GM21367 (cell line): ENCODE results near the gene NEK11.

Experiments used
- ATAC-seq: cut with Tn5 transposase; IDR thresholded peaks from one replicate; pipeline ENCODE4 v1.9.1; 2021; ENCODE audit not compliant: unreplicated experiment

Gene NEK11

DNA sequence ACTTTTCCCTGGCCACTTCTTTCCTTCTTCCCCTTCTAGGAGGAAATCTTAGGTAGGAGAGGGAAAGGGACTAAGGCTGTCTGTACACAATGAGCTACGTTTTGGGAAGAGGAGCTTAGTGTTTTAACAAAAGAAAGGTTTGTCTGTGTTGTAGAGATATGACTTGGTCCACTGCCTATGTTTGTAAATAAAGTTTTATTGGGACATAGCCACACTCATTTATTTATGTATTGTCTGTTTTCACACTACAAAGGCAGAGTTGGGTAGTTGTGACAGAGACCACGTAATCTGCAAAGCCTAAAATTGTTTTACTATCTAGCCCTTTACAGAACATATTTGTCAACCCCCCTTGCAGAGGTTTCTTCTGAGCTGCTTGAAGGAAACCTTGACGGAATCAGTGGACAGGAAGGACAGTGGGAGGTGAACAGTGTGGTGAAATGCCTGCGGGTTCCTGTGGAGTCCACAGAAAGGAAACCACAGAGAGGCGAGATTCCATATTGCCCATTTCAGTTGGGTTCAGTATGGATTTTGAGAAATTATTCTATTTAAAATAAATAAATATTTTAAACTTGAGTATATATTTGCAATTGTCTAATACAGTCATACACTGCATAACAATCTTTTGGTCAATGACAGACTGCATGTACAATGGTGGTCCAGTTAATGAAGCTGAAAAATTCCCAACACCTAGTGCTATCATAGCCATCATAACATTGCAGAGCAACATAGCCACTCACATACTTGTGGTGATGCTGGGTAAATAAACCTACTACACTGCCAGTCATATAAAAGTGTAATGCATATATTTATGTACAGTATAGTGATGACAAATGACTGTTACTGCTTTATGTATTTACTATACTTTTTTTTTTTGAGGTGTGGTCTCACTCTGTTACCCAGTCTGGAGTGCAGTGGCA is 197.0 kb downstream of the NEK11 start:
- ATAC-seq = no peak

DNA sequence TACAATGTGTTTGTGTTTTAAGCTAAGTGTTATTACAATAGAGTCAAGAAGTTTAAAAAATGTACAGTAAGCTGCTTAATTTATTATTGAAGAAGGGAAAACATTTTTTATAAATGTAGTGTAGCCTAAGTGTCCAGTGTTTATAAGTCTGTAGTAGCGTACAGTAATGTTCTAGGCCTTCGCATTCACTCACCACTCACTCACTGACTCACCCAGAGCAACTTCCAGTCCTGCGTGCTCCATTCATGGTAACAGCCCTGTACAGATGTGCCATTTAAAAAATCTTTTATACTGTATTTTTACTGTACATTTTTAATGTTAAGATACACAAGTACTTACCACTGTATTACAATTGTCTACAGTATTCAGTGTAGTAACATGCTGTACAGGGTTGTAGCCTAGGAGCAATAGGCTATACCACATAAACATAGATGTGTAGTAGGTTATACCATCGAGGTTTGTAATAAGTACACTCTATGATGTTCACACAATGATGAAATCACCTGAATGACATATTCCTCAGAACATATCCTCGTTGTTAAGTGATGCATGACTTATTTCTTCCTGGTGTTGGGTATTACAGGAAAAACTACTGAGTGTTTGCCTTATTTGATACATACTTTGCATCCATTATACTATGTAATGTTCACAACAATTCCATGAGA is 198.3 kb downstream of the NEK11 start:
- no peak for ATAC-seq

DNA sequence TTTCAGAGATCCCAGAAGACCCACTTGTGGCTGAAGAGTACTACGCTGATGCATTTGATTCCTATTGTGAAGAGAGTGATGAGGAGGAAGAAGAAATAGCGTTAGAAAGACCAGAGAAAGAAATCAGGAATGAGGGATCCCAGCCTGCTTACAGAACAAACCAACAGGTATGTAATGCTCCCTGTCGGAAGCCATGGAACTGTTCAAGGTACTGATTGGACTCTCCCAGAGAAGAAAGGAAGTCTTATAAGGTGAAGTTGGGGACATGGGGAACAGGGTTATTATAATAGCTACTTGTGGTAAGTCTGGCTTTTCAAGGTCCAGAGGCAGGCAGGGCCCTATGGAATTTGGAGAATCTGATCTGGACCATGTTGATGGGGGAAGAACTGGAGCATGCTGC is 201.8 kb downstream of the NEK11 start:
- no peak for ATAC-seq

DNA sequence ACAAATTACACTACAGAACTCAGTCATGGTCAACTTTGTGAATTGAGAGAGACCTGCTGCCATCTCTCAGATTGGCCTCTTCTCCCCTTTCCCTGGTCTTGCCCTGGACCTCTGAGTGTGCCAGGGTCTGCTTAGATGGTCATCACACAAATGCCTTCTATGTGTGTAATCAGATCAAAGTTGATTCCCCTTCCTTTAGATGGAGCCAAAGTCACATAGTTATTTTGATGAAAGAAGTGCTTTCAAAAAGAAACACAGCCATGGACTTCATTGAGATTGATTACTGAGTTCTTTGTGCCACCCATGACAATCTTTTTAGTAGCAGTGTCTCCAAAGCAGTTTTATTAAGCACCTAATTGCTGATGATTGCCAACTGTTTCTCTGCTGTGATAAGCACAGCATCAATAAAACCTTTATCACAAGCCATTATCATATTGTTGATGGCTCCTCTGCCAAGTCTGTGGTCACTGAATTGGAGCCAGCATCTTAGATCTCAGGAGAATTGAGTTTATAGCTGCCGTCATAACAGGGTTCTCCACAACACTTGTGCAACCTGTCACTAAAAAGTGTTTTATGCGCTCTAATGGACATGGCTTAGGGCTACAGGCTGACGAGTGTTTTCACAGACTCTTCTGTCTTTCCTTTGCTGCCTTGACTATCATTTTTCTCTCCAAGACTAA is 205.2 kb downstream of the NEK11 start:
- ATAC-seq = no peak

DNA sequence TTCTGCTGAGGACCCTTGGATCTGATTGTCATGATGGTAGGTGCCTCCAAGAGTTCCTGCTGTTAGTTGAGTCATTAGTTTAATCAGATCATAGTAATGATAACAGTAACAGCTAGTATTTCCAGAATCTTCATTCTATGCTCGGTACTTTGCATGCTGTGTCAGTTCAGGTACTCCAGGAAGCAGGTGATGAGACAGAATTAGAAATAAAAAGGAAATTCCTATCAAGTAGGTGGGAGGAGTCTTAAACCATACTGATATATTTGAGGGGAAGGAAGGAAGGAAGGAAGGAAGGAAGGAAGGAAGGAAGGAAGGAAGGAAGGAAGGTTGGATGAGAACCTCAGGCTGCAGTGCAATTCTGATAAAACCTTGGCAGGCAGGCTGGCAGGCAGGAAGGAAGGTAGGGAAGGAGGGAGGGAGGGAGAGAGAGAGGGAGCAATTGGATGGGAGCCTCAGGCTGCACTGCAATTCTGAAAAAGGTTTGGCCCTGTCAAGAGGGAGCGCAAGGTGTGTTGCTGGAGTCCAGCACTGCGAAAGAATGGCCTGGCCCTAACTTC is 206.1 kb downstream of the NEK11 start:
- no peak for ATAC-seq

DNA sequence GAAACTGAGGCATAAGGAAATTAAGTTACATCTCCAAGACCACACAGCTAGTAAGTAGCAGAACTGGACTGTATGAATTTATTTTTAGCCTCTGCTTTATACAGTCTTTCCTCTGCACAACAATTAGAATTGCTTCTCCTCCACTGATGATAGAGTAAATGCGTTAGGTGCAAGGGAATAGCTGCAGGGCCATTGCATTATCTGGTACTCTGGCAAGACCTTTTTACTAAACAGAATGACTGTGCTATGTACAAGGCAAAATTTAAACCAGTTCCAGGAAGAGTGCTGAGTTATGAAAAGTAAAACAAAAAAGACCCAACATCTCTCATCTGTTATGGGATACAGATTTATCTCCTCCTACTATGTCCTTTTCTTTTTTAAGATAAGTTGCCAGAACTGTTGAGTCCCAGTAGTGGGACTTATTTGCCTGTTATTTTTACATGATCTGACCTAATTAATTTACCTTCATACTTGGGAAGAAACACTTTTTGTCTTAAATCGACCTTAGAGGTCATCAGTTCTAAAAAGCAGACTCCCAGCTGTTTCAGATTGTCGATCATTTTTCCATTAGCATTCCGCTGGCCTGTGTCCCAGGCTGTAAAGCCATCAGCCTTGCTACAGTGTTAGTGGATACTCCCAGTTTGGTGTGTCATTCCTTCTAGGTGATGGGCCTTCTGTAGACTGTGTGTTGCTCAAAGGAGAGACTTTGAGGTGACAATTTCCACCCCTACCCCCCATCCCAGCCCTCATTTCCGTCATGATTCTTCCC is 207.4 kb downstream of the NEK11 start:
- no peak for ATAC-seq

DNA sequence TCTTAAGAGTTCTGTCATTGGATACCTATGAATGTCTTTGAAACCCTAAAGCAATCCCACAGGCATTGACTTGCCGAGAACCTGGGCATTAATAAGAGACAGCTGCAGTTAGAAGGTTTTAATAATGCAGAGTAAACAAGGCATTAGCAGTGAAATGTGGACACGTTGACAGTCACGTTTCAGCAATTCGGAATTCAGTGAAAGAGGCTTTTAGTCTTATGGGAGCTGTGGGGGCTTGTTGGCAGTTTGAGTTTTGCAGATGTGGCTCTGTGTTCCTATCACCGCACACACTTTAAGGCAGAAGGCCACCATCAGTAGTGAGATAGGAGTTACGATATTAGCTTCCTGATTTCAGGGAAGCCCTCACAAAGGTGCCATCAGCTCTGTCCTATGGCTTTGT is 209.7 kb downstream of the NEK11 start:
- ATAC-seq = no peak

DNA sequence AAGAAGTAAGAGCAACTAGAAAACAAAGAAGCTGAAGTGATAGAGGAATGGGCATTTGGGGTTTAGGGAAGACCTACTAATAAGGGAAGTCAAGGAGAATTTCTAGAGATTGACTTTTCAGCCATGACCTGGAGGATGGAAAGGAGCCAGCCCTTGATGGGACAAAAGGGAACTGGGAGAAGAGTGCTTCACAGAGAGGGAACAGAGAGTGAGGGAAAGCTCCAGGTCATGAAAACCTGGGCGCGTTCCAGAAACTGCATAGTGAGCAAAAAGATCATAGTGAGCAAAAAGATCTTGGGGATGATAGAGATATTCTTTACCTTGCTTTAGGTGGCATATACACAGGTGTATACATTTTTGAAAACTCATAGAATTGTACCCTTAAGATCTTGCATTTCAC is 211.8 kb downstream of the NEK11 start:
- no peak for ATAC-seq

DNA sequence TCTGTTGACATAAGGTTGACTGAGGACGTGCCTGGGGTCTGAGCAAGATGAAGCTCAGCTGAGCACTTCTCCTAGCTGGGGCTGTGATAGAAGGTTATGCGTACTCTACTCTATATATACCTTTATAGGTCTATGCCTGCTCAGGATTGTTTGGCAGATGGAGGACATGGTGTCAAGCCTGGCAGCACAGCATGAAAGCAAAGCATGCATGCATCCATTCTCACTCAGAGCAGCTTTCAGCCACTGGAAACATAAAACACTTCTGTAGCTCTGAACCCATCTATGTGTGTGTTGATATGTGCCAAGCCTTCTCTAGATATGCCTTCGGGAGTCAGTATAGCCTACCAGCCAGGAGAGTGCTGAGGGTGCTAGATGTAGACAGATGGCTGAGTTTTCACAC is 212.6 kb downstream of the NEK11 start:
- no peak for ATAC-seq

DNA sequence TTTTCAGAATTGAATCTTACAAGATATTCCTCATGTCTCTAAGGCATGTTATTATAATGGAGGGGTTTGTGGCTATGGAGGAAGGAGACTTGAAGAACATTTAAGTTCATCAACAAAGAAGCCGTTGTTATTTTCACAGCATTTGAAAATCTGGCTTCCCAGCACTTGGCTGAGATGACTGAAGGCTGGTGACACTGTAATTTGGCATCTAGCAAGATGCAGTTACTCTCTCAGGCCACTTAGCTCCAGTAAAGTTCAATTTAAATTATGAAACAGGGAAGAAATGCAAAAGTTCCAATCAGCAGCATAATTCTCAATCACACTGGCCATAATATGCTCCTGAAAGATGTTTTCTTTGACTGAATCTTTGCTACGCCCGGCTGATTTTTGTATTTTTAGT is 215.5 kb downstream of the NEK11 start:
- no peak for ATAC-seq

DNA sequence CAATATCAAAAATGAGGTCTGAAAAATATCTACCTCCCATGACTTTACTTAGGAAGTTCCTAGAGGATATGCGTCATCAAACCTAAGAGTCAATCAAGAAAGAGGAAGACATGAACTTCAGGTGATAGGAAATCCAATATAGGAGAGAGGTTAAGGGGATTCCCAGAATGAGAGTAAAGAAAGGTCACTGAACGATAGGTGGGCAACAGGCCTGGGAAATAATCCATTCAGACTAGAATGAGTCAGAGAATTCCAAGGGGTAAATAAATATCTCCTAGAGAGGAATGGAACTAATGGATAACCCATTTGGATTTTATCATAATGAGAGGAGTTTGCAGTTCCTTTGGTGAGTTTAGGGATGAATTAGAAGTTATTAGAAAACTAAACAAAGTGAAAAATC is 223.8 kb downstream of the NEK11 start:
- no peak for ATAC-seq

DNA sequence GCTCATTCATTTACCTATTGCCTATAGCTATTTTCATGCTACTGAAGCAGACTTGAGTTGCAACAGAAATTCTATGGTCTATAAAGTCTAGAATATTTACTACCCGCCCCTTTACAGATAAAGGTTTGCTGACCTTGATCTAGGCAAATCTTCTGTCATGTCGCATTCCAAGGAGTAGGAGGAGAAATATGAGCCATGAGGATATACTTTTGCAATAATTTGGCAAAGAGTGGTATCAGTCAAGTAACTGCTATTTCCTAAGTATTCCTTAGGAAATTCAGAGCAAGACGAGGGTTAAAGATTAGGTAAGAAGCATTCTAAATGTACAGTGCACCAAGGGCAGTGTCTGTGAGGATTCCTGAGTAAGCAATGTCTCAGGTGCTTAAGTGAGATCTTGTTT is 233.8 kb downstream of the NEK11 start:
- no peak for ATAC-seq

DNA sequence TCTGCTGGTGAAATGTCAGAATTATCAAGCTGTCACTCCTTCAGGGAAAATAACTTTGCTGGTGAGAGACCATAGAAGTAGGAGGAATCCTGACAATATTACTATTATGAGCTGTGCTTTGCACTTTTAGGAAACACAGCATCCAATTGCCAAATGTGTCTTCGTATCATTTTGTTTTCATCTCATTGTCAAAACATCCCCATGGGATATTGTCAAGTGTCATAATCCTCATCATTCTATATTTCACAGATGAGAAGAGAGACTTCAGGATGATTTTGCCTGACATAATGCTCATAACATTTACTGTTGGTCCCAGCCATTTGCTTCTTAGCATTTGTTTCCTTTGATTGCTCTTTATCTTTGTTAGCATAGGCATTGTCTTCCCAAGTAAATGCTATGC is 234.4 kb downstream of the NEK11 start:
- ATAC-seq = no peak

DNA sequence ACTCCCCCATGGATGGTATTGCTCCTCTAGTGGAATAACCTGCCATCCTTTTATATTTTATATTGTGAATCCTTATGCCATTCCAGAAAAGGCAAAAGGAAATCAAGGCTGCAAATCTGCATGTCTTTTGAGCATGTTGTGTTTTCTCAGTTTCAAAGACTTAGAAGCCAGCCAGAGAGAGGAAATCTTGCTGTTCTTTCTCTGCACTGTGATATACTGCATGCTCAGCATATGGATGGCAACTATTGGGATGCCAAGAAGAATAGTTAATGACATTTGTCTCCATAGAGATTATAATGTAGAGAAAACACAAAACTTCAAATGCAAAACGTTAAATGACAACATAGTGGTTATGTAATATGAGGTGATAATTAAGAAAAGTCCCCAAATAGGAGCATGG is 248.9 kb downstream of the NEK11 start:
- ATAC-seq = no peak

DNA sequence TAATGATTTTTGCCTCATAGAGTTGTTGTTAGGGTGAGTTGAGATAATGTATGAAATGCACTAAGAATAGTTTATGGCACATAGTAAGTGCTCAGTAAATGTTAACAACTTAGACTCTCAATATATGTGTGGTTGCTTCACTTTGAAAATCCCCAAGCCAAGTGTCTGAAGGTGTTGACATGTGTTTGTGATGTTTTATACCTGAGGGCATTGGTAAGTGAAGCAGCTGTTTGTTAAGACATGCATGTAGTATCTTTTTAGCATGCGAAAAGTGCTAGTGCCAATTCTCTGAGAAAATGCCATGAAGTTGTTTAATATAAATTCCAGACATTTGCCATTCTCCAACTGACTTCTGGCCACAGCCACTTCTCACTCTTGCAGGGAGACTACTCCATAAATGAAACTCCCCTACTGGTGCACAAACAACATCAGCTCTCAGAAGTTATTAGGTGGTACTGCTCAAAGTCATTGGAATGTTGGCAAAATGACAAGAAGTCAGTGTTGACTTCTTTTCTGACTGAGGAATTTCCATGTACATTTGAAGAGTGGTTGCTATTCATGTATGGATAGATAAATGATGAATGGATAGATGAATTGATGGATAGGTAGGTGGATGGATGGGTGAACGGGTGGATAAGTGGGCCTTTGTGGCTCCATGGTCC is 251.3 kb downstream of the NEK11 start:
- ATAC-seq = no peak

DNA sequence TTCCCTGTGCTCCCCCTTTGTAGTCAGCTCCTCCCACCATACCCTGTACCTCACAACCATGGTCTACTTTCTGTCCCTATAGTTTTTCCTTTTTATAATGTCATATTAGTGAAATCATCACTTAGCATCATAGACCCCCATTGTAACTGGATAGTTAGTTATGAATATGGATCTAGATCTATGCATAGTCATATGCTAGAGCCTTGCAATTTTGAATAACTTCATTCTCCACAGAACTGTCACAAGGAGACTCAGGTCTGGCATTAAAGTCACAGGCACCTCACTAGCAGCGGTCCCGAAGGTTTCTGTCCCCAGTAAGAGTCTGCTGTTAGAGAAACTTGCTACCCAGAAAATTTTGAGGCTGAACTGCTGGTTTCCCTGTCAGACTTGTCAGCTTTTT is 252.9 kb downstream of the NEK11 start:
- ATAC-seq = no peak

DNA sequence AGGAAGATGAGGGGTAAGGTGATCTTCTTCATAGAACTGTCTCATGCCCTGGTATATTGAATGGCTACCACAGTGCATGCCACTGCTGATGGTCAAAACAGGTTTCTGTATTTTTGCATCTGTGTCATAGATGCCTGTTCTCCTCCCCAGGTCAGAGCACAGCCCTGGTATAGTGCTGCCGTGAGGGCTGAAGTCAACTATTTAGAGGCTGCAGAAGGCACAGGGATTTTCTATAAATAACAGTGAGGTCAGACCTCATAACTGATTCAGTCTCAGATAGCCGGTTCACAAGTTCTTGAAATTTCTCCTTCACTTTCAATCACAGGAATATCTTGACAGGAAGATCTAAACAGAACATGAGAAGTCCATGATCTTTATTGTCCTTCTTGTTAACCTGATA is 255.7 kb downstream of the NEK11 start:
- no peak for ATAC-seq

DNA sequence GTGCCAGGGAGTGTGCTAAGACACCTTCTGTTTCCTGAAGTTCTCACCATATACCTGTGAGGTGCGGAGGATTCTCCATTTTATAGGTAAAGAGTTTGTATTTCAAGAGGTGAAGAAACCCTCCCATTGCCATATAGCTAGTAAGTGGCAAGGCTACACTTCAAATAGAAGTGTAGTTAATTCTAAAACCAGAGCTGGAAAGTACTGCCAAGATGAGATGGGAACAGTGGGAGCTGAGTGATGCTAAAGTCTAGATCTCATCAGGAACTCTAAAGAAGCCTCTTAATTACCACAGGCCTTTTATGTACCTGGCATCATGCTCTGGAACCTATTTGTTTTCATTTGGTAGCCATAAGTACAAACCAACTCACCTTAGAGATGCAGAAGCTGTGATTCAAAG is 256.3 kb downstream of the NEK11 start:
- ATAC-seq = no peak

DNA sequence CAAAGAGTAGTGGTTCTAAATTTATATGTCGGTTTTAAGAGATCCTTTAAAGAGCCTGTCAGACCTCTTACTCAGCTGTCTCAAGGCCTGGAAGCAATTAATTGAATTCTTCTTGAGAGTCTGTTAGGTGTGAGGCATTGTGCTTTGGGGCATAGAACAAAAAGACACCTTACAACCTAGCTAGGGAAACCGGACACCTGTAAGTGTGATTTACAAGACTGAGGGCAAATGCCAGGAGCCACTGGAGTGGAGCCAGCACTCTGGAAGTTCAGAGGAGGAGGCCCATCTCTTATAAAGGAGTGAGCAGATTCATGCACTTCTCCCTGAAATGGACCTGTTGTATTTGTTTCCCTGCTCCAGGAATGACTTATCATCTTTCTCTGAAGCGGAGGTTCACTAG is 257.2 kb downstream of the NEK11 start:
- ATAC-seq = no peak

DNA sequence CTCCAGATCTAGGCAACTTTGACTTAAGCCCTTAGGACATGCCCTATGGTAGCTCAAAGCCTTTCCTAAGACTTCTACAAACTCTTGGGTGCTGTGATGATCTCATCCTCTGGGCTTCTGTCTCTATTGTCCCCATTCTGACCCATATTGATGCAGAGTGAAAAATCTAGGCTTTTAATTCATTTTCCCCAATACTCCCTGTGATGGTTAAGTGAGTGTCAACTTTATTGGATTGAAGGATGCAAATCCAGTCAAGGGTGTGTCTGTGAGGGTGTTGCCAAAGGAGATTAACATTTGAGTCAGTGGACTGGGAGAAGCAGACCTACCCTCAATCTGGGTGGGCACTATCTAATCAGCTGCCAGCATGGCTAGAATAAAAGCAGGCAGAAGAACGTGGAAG is 257.6 kb downstream of the NEK11 start:
- no peak for ATAC-seq
